Muscle of arm (tissue), 14 donors: ENCODE measurements around the gene CISD1. TPM values are rescaled to one million over a fixed set of nuclear protein-coding genes. Genes with fewer than 3 reads are reported as not detected.
"Not testable (repeated sequence)": the region's sequence is repeated elsewhere in the genome, so short reads cannot be mapped to it uniquely, and the experiment has no call there.

ENCODE experiments used
- DNase-seq: peaks from one replicate; pipeline ENCODE4 v3.0.0-alpha.2; 2013
- long read RNA-seq, 11 donors: transcript quantifications; one replicate each; lab custom pipeline, GENCODE V29; 2026
- polyA plus RNA-seq, 12 donors: library from polyadenylated mRNA; unstranded; fragments of 120-200 nt; gene quantifications; one replicate each; pipeline ENCODE4 v1.2.1, GENCODE V29; 2013; ENCODE audit not compliant: insufficient read length in 12 of 12

Gene CISD1
- 10 to 100 TPM in 11 of 12 donors, not detected in 1; 18.8 to 36.7 (median 24.6) TPM for polyA plus RNA-seq
- long read RNA-seq, donor 1, transcript CISD1-201 (3 exons, 2,479 nt) = major isoform, 71 of 83 reads
- long read RNA-seq, donor 1, partial matches to known transcripts = 12 of 83 reads
- long read RNA-seq, donor 1, other reads (novel, unspliced or antisense) = 0 of 83 reads
- long read RNA-seq, donor 2, transcript CISD1-201 (3 exons, 2,479 nt) = major isoform, 29 of 29 reads
- long read RNA-seq, donor 2, partial matches to known transcripts = 0 of 29 reads
- long read RNA-seq, donor 2, other reads (novel, unspliced or antisense) = 0 of 29 reads
- long read RNA-seq, donor 3, transcript CISD1-201 (3 exons, 2,479 nt) = major isoform, 18 of 18 reads
- long read RNA-seq, donor 3, partial matches to known transcripts = 0 of 18 reads
- long read RNA-seq, donor 3, other reads (novel, unspliced or antisense) = 0 of 18 reads
- long read RNA-seq, donor 4, transcript CISD1-201 (3 exons, 2,479 nt) = major isoform, 11 of 11 reads
- long read RNA-seq, donor 4, partial matches to known transcripts = 0 of 11 reads
- long read RNA-seq, donor 4, other reads (novel, unspliced or antisense) = 0 of 11 reads
- long read RNA-seq, donor 5 = 0 reads
- long read RNA-seq, donor 6, transcript CISD1-201 (3 exons, 2,479 nt) = major isoform, 22 of 22 reads
- long read RNA-seq, donor 6, partial matches to known transcripts = 0 of 22 reads
- long read RNA-seq, donor 6, other reads (novel, unspliced or antisense) = 0 of 22 reads
- long read RNA-seq, donor 7, transcript CISD1-201 (3 exons, 2,479 nt) = major isoform, 13 of 13 reads
- long read RNA-seq, donor 7, partial matches to known transcripts = 0 of 13 reads
- long read RNA-seq, donor 7, other reads (novel, unspliced or antisense) = 0 of 13 reads
- long read RNA-seq, donor 8, transcript CISD1-201 (3 exons, 2,479 nt) = major isoform, 26 of 26 reads
- long read RNA-seq, donor 8, partial matches to known transcripts = 0 of 26 reads
- long read RNA-seq, donor 8, other reads (novel, unspliced or antisense) = 0 of 26 reads
- long read RNA-seq, donor 9, transcript CISD1-201 (3 exons, 2,479 nt) = major isoform, 11 of 11 reads
- long read RNA-seq, donor 9, partial matches to known transcripts = 0 of 11 reads
- long read RNA-seq, donor 9, other reads (novel, unspliced or antisense) = 0 of 11 reads
- long read RNA-seq, donor 10, transcript CISD1-201 (3 exons, 2,479 nt) = major isoform, 20 of 20 reads
- long read RNA-seq, donor 10, partial matches to known transcripts = 0 of 20 reads
- long read RNA-seq, donor 10, other reads (novel, unspliced or antisense) = 0 of 20 reads
- long read RNA-seq, donor 11, transcript CISD1-201 (3 exons, 2,479 nt) = major isoform, 22 of 22 reads
- long read RNA-seq, donor 11, partial matches to known transcripts = 0 of 22 reads
- long read RNA-seq, donor 11, other reads (novel, unspliced or antisense) = 0 of 22 reads

- peak; percentile 97 for DNase-seq
Observed at GRCh38 chr10:58268946-58269781, at the start of gene CISD1. Gene CISD1 (plus strand): TSS chr10:58269162. CDS start chr10:58269274, 112 bp downstream.

GRCh38 chr10:58219875-58220274 is 49.1 kb upstream of the CISD1 start:
- DNase-seq = no peak

- DNase-seq = no peak
Observed at GRCh38 chr10:58220769-58221451, 48.1 kb upstream of the CISD1 start.

GRCh38 chr10:58225654-58226053 is 43.3 kb upstream of the CISD1 start:
- no peak for DNase-seq

- not testable (repeated sequence) for DNase-seq
Observed at GRCh38 chr10:58229856-58230255, 39.1 kb upstream of the CISD1 start.

GRCh38 chr10:58237014-58237834 is 31.7 kb upstream of the CISD1 start:
- no peak for DNase-seq

- no peak for DNase-seq
Observed at GRCh38 chr10:58239561-58240169, 29.3 kb upstream of the CISD1 start.

GRCh38 chr10:58240531-58240930 is 28.4 kb upstream of the CISD1 start:
- no peak for DNase-seq

GRCh38 chr10:58241346-58241745 is 27.6 kb upstream of the CISD1 start:
- DNase-seq = no peak

GRCh38 chr10:58243269-58243668 is 25.7 kb upstream of the CISD1 start:
- no peak for DNase-seq

GRCh38 chr10:58243801-58244200 is 25.2 kb upstream of the CISD1 start:
- not testable (repeated sequence) for DNase-seq

- not testable (repeated sequence) for DNase-seq
Observed at GRCh38 chr10:58244242-58244641, 24.7 kb upstream of the CISD1 start.

GRCh38 chr10:58244666-58245065 is 24.3 kb upstream of the CISD1 start:
- not testable (repeated sequence) for DNase-seq

GRCh38 chr10:58253184-58253583 is 15.8 kb upstream of the CISD1 start:
- DNase-seq = no peak

- no peak for DNase-seq
Observed at GRCh38 chr10:58254644-58255043, 14.3 kb upstream of the CISD1 start.

GRCh38 chr10:58256013-58256780 is 12.8 kb upstream of the CISD1 start:
- DNase-seq = not testable (repeated sequence)

- DNase-seq = no peak
Observed at GRCh38 chr10:58258977-58259692, 9.8 kb upstream of the CISD1 start.
